ENCODE data around the gene TMEM86A. TPM values are rescaled to one million over a fixed set of nuclear protein-coding genes. Genes with fewer than 3 reads are reported as not detected.

The TMEM86A gene
- 0.11 and 0.25 TPM in 2 replicates for total RNA-seq

DNA sequence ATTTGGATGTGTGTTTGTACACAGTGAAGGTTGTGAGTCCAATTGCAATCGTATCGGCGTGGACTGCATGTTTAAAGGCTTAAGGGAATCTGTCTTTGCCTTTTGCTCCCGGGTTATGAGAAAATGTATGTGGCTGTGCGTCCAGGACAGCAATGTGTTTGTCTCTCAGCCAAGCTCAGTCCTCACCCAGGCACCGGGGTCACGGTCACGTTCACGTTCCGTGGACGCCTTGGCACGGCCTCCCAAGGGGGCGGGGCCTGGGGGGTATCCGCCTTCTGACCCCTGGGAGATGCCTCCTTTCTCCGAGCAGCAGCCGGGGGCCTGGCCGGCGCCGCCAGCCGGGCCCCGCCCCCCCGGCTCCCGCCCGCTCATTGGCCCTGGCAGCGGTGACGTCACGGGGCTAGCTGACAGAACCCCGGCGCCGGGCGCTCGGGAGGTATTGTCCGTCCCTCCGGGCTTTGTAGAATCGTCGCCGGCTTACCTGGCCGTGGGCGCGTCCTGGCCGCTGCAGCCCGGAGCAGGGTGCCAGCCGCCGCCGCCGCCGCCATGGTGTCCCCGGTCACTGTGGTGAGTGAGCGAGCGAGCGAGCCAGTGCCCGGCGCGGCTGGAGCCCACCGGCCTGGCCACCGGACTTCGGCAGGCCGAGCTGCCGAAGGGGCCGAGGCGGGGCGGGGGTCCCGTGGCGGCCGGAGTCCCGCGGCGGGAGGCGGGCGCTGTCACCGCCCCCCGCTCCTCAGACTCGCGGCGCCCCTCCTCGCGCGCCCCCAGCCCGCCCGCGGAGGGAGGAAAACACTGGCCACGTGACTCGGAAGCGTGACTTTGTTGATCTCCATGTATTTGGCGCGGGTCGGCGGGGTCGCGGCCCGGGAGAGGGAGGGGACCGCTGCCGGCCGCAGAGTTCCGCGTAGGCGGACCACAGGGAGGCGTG, at the start of gene TMEM86A:
TSS of gene TMEM86A (plus strand) at position 439 of the 928 bp plus-strand sequence. CDS start at position 547, 108 bp downstream.

GRCh38 chr11:18726040-18726439, 27.5 kb downstream of the TMEM86A start, which contains the start of gene IGSF22:
IGSF22 (minus strand) TSS chr11:18726188; CDS start chr11:18724236, 1,952 bp downstream.

Other genes with a start within 250 kb of the TMEM86A start
- not detected in 2 replicates for gene LDHAL6A, start 242.9 kb upstream of the TMEM86A start, total RNA-seq
- gene TSG101, start 171.8 kb upstream of the TMEM86A start, total RNA-seq, result 65.7 and 78.9 TPM in 2 replicates
- gene UEVLD, start 110.0 kb upstream of the TMEM86A start, total RNA-seq, result 27.1 and 31.4 TPM in 2 replicates
- 1.3 and 1.5 TPM in 2 replicates for gene MISFA, start 99.0 kb upstream of the TMEM86A start, total RNA-seq
- 21.9 and 25.1 TPM in 2 replicates for gene SPTY2D1, start 64.4 kb upstream of the TMEM86A start, total RNA-seq
- not detected in 2 replicates for gene IGSF22, start 27.4 kb downstream of the TMEM86A start, total RNA-seq
- under 0.01 TPM in 1 of 2 replicates, not detected in the other for gene PTPN5, start 93.0 kb downstream of the TMEM86A start, total RNA-seq
- not detected in 2 replicates for gene MRGPRX1, start 240.6 kb downstream of the TMEM86A start, total RNA-seq

Data from uterine smooth muscle cell (primary cell).